HEK293 (cell line): ENCODE data around the gene MORC1.

Source experiments
- BCL11B ChIP-seq: fragments of 450-650 bp; formaldehyde crosslinking; IDR thresholded peaks from 2 replicates; pipeline ENCODE4 v1.5.1; 2016; ENCODE audit warnings: low read depth, missing biosample characterization, missing genetic modification characterization
- EGR2 ChIP-seq: fragments of 450-650 bp; formaldehyde crosslinking; IDR thresholded peaks from 2 replicates; pipeline ENCODE4 v1.5.1; 2016; ENCODE audit warnings: low read depth, missing biosample characterization, missing genetic modification characterization
- FEZF1 ChIP-seq: fragments of 450-650 bp; formaldehyde crosslinking; IDR thresholded peaks from 2 replicates; pipeline ENCODE4 v1.5.1; 2016; ENCODE audit warnings: missing biosample characterization, missing genetic modification characterization
- TCF7L2 ChIP-seq: IDR thresholded peaks from 2 replicates; pipeline ENCODE4 v1.6.1; 2011; ENCODE audit warnings: low read depth, mild to moderate bottlenecking, inconsistent platforms, low read length, moderate library complexity, borderline replicate concordance
- ZNF175 ChIP-seq: fragments of 450-650 bp; formaldehyde crosslinking; IDR thresholded peaks from 2 replicates; pipeline ENCODE4 v1.5.1; 2016; ENCODE audit warnings: missing biosample characterization, missing genetic modification characterization
- ZNF391 ChIP-seq: fragments of 450-650 bp; formaldehyde crosslinking; IDR thresholded peaks from 2 replicates; pipeline ENCODE4 v1.5.1; 2016; ENCODE audit warnings: low read depth, missing biosample characterization, missing genetic modification characterization, borderline replicate concordance
- ZNF48 ChIP-seq: fragments of 450-650 bp; formaldehyde crosslinking; IDR thresholded peaks from 2 replicates; pipeline ENCODE4 v1.5.1; 2016; ENCODE audit warnings: missing biosample characterization, missing genetic modification characterization
- ZNF561 ChIP-seq: fragments of 450-650 bp; IDR thresholded peaks from 2 replicates; pipeline ENCODE4 v1.5.1; 2018; ENCODE audit warnings: missing biosample characterization, missing genetic modification characterization, borderline replicate concordance
- ZNF585B ChIP-seq: fragments of 450-650 bp; formaldehyde crosslinking; IDR thresholded peaks from 2 replicates; pipeline ENCODE4 v1.5.1; 2016; ENCODE audit warnings: missing biosample characterization, missing genetic modification characterization
- TF ChIP-seq, protein P1 (sequence below): fragments of 450-650 bp; formaldehyde crosslinking; IDR thresholded peaks from 2 replicates; pipeline ENCODE4 v1.5.1; 2016; ENCODE audit warnings: missing biosample characterization, missing genetic modification characterization
- TF ChIP-seq, protein P2 (sequence below): fragments of 450-650 bp; formaldehyde crosslinking; IDR thresholded peaks from 2 replicates; pipeline ENCODE4 v1.5.1; 2016; ENCODE audit warnings: missing biosample characterization, missing genetic modification characterization, borderline replicate concordance
- TF ChIP-seq, protein P3 (sequence below): fragments of 450-650 bp; formaldehyde crosslinking; IDR thresholded peaks from 2 replicates; pipeline ENCODE4 v1.5.1; 2016; ENCODE audit warnings: missing biosample characterization, missing genetic modification characterization

GRCh38 chr3:109118584-109118983 lies 650 bp upstream of the MORC1 start:
- TF ChIP-seq EGR2 (tag by site-specific recombination) (no peak), BCL11B (tag by site-specific recombination) (no peak), ZNF561 (tag by site-specific recombination) (no peak), ZNF391 (no peak), TCF7L2 (no peak), ZNF585B (tag by site-specific recombination) (no peak), FEZF1 (tag by site-specific recombination) (no peak), ZNF48 (no peak), ZNF175 (tag by site-specific recombination) (no peak)
- TF ChIP-seq, protein P1, sequence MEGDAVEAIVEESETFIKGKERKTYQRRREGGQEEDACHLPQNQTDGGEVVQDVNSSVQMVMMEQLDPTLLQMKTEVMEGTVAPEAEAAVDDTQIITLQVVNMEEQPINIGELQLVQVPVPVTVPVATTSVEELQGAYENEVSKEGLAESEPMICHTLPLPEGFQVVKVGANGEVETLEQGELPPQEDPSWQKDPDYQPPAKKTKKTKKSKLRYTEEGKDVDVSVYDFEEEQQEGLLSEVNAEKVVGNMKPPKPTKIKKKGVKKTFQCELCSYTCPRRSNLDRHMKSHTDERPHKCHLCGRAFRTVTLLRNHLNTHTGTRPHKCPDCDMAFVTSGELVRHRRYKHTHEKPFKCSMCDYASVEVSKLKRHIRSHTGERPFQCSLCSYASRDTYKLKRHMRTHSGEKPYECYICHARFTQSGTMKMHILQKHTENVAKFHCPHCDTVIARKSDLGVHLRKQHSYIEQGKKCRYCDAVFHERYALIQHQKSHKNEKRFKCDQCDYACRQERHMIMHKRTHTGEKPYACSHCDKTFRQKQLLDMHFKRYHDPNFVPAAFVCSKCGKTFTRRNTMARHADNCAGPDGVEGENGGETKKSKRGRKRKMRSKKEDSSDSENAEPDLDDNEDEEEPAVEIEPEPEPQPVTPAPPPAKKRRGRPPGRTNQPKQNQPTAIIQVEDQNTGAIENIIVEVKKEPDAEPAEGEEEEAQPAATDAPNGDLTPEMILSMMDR: no peak
- TF ChIP-seq, protein P2, sequence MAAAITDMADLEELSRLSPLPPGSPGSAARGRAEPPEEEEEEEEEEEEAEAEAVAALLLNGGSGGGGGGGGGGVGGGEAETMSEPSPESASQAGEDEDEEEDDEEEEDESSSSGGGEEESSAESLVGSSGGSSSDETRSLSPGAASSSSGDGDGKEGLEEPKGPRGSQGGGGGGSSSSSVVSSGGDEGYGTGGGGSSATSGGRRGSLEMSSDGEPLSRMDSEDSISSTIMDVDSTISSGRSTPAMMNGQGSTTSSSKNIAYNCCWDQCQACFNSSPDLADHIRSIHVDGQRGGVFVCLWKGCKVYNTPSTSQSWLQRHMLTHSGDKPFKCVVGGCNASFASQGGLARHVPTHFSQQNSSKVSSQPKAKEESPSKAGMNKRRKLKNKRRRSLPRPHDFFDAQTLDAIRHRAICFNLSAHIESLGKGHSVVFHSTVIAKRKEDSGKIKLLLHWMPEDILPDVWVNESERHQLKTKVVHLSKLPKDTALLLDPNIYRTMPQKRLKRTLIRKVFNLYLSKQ (tag by site-specific recombination): no peak
- TF ChIP-seq, protein P3, sequence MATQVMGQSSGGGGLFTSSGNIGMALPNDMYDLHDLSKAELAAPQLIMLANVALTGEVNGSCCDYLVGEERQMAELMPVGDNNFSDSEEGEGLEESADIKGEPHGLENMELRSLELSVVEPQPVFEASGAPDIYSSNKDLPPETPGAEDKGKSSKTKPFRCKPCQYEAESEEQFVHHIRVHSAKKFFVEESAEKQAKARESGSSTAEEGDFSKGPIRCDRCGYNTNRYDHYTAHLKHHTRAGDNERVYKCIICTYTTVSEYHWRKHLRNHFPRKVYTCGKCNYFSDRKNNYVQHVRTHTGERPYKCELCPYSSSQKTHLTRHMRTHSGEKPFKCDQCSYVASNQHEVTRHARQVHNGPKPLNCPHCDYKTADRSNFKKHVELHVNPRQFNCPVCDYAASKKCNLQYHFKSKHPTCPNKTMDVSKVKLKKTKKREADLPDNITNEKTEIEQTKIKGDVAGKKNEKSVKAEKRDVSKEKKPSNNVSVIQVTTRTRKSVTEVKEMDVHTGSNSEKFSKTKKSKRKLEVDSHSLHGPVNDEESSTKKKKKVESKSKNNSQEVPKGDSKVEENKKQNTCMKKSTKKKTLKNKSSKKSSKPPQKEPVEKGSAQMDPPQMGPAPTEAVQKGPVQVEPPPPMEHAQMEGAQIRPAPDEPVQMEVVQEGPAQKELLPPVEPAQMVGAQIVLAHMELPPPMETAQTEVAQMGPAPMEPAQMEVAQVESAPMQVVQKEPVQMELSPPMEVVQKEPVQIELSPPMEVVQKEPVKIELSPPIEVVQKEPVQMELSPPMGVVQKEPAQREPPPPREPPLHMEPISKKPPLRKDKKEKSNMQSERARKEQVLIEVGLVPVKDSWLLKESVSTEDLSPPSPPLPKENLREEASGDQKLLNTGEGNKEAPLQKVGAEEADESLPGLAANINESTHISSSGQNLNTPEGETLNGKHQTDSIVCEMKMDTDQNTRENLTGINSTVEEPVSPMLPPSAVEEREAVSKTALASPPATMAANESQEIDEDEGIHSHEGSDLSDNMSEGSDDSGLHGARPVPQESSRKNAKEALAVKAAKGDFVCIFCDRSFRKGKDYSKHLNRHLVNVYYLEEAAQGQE (tag by site-specific recombination): no peak
